Liver (tissue), 9 donors: Measurements from ENCODE around the gene TESMIN. TPM values are rescaled to one million over a fixed set of nuclear protein-coding genes. Genes with fewer than 3 reads are reported as not detected.

Experiments
- DNase-seq: peaks from one replicate; pipeline ENCODE4 v3.0.0-alpha.2; 2017; ENCODE audit warnings: low spot score
- H3K27ac ChIP-seq, 2 donors: one replicate each; pipeline ENCODE4 v1.7.0; 2013; ENCODE audit warnings: inconsistent platforms in 2 of 2, low read length in 2 of 2, control low read depth in 1 of 2, low read depth in 1 of 2, mild to moderate bottlenecking in 1 of 2
- H3K27me3 ChIP-seq, 4 donors: one replicate each; pipeline versions ENCODE4 v1.6.1 to v1.7.0; 2013; ENCODE audit warnings: low read length in 3 of 4, inconsistent platforms in 1 of 4, mild to moderate bottlenecking in 1 of 4, moderate library complexity in 1 of 4; ENCODE audit not compliant: control insufficient read depth in 4 of 4, insufficient read depth in 4 of 4
- H3K36me3 ChIP-seq, 4 donors: one replicate each; pipeline versions ENCODE4 v1.6.1 to v1.7.0; 2013; ENCODE audit warnings: low read length in 3 of 4, mild to moderate bottlenecking in 3 of 4, low read depth in 1 of 4, moderate library complexity in 1 of 4; ENCODE audit not compliant: control insufficient read depth in 4 of 4, insufficient read depth in 3 of 4
- H3K4me1 ChIP-seq, 4 donors: one replicate each; pipeline versions ENCODE4 v1.6.1 to v1.7.0; 2013; ENCODE audit warnings: low read length in 3 of 4, mild to moderate bottlenecking in 3 of 4, moderate library complexity in 1 of 4; ENCODE audit not compliant: control insufficient read depth in 4 of 4, insufficient read depth in 4 of 4
- H3K4me3 ChIP-seq, 3 donors: one replicate each; pipeline versions ENCODE4 v1.6.1 to v1.7.0; 2013; ENCODE audit warnings: low read length in 3 of 3, control low read depth in 1 of 3, low read depth in 1 of 3, mild to moderate bottlenecking in 1 of 3
- H3K9ac ChIP-seq, 2 donors: one replicate each; pipeline ENCODE4 v1.7.0; 2013; ENCODE audit warnings: low read length in 2 of 2, mild to moderate bottlenecking in 2 of 2, moderate library complexity in 2 of 2, control low read depth in 1 of 2, low read depth in 1 of 2
- H3K9me3 ChIP-seq, 4 donors: one replicate each; pipeline versions ENCODE4 v1.6.1 to v1.7.0; 2013; ENCODE audit warnings: low read length in 3 of 4; ENCODE audit not compliant: control insufficient read depth in 4 of 4
- ATF3 ChIP-seq: IDR thresholded peaks from 2 replicates; pipeline ENCODE4 v1.6.1; 2016; ENCODE audit warnings: antibody characterized with exemption
- CTCF ChIP-seq: fragments of 150-350 bp; IDR thresholded peaks from 2 replicates; pipeline ENCODE4 v1.5.1; 2017; ENCODE audit warnings: improper control_type of control experiment, low read depth, low read length; ENCODE audit not compliant: missing input control
- EGR1 ChIP-seq, 2 donors: IDR thresholded peaks; 2 replicates each; pipeline ENCODE4 v1.6.1; 2016 to 2018; ENCODE audit warnings: antibody characterized with exemption in 2 of 2, low read depth in 2 of 2
- FOXA1 ChIP-seq: IDR thresholded peaks from 2 replicates; pipeline ENCODE4 v1.6.1; 2016; ENCODE audit warnings: antibody characterized with exemption
- FOXA2 ChIP-seq: IDR thresholded peaks from 2 replicates; pipeline ENCODE4 v1.6.1; 2016; ENCODE audit warnings: antibody characterized with exemption
- GABPA ChIP-seq, 2 donors: IDR thresholded peaks in 1 of 2; conservative IDR thresholded peaks in 1 of 2; 2 replicates each; pipeline ENCODE4 v1.6.1; 2016; ENCODE audit warnings: antibody characterized with exemption in 2 of 2, mild to moderate bottlenecking in 1 of 2, moderate library complexity in 1 of 2
- HNF4A ChIP-seq, 2 donors: conservative IDR thresholded peaks; 2 replicates each; pipeline ENCODE4 v1.6.1; 2016; ENCODE audit warnings: antibody characterized with exemption in 2 of 2, mild to moderate bottlenecking in 2 of 2
- HNF4G ChIP-seq: IDR thresholded peaks from 2 replicates; pipeline ENCODE4 v1.6.1; 2016; ENCODE audit warnings: antibody characterized with exemption
- JUND ChIP-seq, 2 donors: IDR thresholded peaks; 2 replicates each; pipeline ENCODE4 v1.6.1; 2016; ENCODE audit warnings: antibody characterized with exemption in 2 of 2
- MAX ChIP-seq: IDR thresholded peaks from 2 replicates; pipeline ENCODE4 v1.6.1; 2016; ENCODE audit warnings: antibody characterized with exemption
- NR2F2 ChIP-seq: IDR thresholded peaks from 2 replicates; pipeline ENCODE4 v1.6.1; 2016; ENCODE audit warnings: antibody characterized with exemption
- RAD21 ChIP-seq, 2 donors: IDR thresholded peaks; 2 replicates each; pipeline ENCODE4 v1.6.1; 2016; ENCODE audit warnings: antibody characterized with exemption in 2 of 2, mild to moderate bottlenecking in 2 of 2
- REST ChIP-seq: IDR thresholded peaks from 2 replicates; pipeline ENCODE4 v1.6.1; 2016; ENCODE audit warnings: antibody characterized with exemption, mild to moderate bottlenecking
- RXRA ChIP-seq, 2 donors: IDR thresholded peaks; 2 replicates each; pipeline ENCODE4 v1.6.1; 2017 to 2018; ENCODE audit warnings: antibody characterized with exemption in 2 of 2, mild to moderate bottlenecking in 1 of 2
- TAF1 ChIP-seq: conservative IDR thresholded peaks from 2 replicates; pipeline ENCODE4 v1.6.1; 2016; ENCODE audit warnings: antibody characterized with exemption, mild to moderate bottlenecking
- YY1 ChIP-seq: IDR thresholded peaks from 2 replicates; pipeline ENCODE4 v1.6.1; 2016; ENCODE audit warnings: antibody characterized with exemption, mild to moderate bottlenecking
- ZBTB33 ChIP-seq: IDR thresholded peaks from 2 replicates; pipeline ENCODE4 v1.6.1; 2016; ENCODE audit warnings: antibody characterized with exemption
- WGBS: extraction: QIAGEN DNeasy Blood & Tissue Kit; methylation state at CpG from one replicate; pipeline ENCODE4 v1.1.7; 2013; 5-methylcytosine and 5-hydroxymethylcytosine counted together
- polyA plus RNA-seq, 2 donors: library from polyadenylated mRNA; stranded (reverse) in 1 of 2; unstranded in 1 of 2; fragments of 200-250 nt in 1 of 2; fragments of >200 nt in 1 of 2; fragmentation: Nextera tagmentation in 1 of 2; extraction: Ambion mirVana in 1 of 2; gene quantifications; one replicate each; pipeline versions ENCODE4 v1.2.1 to v1.2.3, GENCODE V29; 2013 to 2015
- total RNA-seq, 2 donors: library from RNA; depleted of rRNA; stranded (reverse); fragments of >200 nt; gene quantifications; one replicate each; pipeline ENCODE4 v1.2.3, GENCODE V29; 2014
- donor health status: healthy.
- donor health status: healthy.
- donor health status: healthy.
- donor health status: healthy.
- donor health status: healthy.

TESMIN gene
- total and polyA plus RNA-seq, 4 donors = 0.27 to 2.5 (median 0.62) TPM

- H3K27me3 ChIP-seq = no peaks in the 10 kb centered on the region
- peaks cover 34 to 84% (median 73%) of the 10 kb centered on the region in 4 donors for H3K36me3 ChIP-seq
- H3K27ac ChIP-seq = no peak overlapping the region
- TF ChIP-seq RXRA (IDR thresholded peaks at IDR 0.05) (no peak), FOXA2 (no peak), RAD21 (IDR thresholded peaks at IDR 0.05) (no peak), HNF4G (no peak)
- 91% methylated on average over 20 of the region's 20 CpGs for WGBS
- no peaks in the 10 kb centered on the region for H3K9me3 ChIP-seq
- no peak overlapping the region for H3K9ac ChIP-seq
- H3K4me1 ChIP-seq = no peaks in the 10 kb centered on the region
- DNase-seq = no peak
- no peak overlapping the region for H3K4me3 ChIP-seq
Observed at GRCh38 chr11:68776442-68777235, 25.3 kb upstream of the TESMIN start.

- H3K9me3 ChIP-seq = no peaks in the 10 kb centered on the region
- H3K36me3 ChIP-seq = peaks cover 33 to 86% (median 76%) of the 10 kb centered on the region in 4 donors
- WGBS = 94% methylated on average over 4 of the region's 4 CpGs
- H3K27me3 ChIP-seq = no peaks in the 10 kb centered on the region
- H3K9ac ChIP-seq = no peak overlapping the region
- H3K4me1 ChIP-seq = no peaks in the 10 kb centered on the region
- H3K4me3 ChIP-seq = no peak overlapping the region
- TF ChIP-seq TAF1 (no peak), RAD21 (IDR thresholded peaks at IDR 0.05) (no peak), CTCF (no peak), GABPA (IDR thresholded peaks at IDR 0.05 in 1 of 2, conservative IDR thresholded peaks at IDR 0.05 in 1 of 2) (no peak), FOXA1 (no peak), HNF4A (conservative IDR thresholded peaks at IDR 0.05) (no peak), YY1 (no peak), MAX (no peak), NR2F2 (no peak), ATF3 (no peak), FOXA2 (no peak), HNF4G (no peak), RXRA (IDR thresholded peaks at IDR 0.05) (no peak), REST (no peak), ZBTB33 (no peak), JUND (IDR thresholded peaks at IDR 0.05) (no peak), EGR1 (IDR thresholded peaks at IDR 0.05; ENCODE audit: low read depth in 2 of 2) (no peak)
- H3K27ac ChIP-seq = no peak overlapping the region
- no peak for DNase-seq
Observed at GRCh38 chr11:68775951-68776388, 24.6 kb upstream of the TESMIN start.
